ENCODE results near the gene IRF9.

IRF9 gene

DNA sequence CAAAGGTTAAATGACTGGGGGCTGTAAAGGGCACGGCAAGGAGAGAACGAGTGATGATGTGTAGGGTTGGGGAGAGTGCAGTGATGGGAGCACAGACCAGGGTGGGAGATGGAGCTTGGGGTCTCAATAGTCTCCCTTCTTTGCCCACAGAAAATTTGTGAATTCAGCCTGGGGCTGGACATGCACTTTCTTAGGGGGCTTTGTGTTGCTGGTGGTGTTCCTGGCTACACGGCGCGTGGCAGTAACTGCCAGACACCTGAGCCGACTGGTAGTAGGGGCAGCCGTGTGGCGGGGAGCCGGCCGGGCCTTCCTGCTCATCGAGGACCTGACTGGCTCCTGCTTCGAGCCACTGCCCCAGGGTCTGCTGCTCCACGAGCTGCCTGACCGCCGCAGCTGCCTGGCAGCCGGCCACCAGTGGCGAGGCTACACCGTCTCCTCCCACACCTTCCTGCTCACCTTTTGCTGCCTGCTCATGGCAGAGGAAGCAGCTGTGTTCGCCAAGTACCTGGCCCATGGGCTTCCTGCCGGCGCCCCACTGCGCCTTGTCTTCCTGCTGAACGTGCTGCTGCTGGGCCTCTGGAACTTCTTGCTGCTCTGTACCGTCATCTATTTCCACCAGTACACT lies 28.9 kb upstream of the IRF9 start:
- no peak for DNase-seq (ENCODE audit: low read depth, low spot score)

DNA sequence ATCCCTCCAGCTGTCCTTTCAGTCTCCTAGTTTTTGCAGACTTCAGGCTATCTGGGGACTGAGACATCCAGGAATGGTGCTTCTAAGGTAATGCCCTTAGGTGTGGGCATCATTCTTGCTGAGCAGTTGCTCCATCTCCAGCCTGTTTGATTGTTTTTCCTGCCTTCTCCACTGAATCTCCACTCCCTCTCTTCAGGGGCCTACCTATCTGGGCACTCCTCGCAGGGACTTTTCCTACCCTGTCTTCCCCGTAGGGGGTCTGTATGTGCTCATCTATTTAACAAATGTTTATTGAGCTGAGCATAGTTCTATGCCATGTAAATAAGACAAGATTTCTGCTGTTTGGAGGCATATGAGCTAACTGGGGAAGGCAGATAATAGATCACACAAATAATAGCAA lies 28.1 kb upstream of the IRF9 start:
- DNase-seq (ENCODE audit: low read depth, low spot score) = no peak

DNA sequence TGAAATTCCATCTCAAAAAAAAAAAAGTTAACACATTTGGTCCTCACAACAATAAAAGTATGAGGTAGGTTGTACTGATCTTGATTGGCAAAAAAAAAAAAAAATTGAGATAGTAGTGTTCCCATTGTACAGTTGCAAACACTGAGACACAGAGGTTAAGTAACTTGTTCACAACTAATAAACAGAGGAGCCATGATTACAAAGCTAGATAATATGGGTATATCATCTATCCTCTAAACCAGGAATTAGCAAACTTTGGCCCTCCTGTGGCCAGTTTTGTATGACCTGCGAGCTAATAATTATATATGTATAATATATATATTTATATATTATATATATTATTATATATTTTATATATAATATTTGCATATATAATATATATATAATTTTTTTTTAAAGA lies 27.3 kb upstream of the IRF9 start:
- no peak for DNase-seq (ENCODE audit: low read depth, low spot score)

DNA sequence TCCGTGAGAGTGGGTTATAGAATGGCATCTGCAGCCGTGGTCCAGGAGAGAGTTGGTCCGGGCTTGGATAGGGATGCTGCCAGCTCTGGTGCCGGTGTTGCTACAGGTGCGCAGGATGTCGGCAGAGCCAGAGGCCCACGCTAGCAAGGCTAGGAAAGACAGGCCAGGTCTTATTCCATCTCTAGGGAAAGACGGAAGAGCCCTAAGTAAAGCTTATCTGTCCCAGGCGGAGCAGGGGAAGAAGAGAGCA lies 25.6 kb upstream of the IRF9 start:
- DNase-seq (ENCODE audit: low read depth, low spot score) = no peak

DNA sequence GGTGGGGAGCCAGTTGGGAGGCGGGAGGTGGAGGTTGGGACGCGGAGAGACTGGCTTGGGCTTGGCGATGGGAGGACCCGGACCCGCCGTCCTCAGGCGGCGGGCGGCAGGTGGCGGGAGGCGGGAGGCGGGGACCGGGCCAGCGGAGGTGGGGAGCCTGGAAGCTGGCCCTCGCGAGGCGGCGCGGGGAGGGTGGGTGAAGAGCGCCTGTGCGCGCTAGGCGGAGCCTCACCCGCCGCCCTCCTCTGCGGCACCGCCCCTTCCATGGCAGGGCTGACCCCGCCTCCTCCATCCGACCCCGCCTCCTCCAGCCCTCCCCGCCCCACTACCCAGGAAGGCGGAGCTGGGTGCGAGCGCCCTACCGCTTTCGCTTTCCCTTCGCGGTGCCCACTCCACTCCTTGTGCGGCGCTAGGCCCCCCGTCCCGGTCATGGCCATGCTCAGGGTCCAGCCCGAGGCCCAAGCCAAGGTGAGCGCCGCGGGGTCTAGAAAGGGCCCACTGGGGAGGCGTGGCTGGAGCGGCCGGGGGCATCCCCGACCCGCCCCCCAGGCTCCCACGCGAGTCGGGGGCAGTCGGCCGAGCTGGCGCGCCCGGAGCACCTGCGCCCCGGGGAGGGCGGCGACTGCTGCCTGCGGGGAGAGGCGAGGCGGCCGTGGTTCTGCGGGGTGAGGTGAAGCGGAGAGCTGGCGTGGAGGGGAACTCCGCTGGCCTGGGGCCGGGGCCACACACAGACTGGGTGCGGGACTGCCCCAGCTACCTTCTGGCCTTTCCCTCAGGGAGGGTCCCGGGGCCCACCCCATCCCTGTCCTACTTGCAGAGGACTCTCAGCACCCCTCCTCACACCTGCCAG lies 25.0 kb upstream of the IRF9 start, which contains the start of gene PSME1:
PSME1 (plus strand) TSS at position 361 of the 850 bp plus-strand sequence; CDS start at position 430, 69 bp downstream.
- peak; percentile 81 for DNase-seq (ENCODE audit: low read depth, low spot score)

DNA sequence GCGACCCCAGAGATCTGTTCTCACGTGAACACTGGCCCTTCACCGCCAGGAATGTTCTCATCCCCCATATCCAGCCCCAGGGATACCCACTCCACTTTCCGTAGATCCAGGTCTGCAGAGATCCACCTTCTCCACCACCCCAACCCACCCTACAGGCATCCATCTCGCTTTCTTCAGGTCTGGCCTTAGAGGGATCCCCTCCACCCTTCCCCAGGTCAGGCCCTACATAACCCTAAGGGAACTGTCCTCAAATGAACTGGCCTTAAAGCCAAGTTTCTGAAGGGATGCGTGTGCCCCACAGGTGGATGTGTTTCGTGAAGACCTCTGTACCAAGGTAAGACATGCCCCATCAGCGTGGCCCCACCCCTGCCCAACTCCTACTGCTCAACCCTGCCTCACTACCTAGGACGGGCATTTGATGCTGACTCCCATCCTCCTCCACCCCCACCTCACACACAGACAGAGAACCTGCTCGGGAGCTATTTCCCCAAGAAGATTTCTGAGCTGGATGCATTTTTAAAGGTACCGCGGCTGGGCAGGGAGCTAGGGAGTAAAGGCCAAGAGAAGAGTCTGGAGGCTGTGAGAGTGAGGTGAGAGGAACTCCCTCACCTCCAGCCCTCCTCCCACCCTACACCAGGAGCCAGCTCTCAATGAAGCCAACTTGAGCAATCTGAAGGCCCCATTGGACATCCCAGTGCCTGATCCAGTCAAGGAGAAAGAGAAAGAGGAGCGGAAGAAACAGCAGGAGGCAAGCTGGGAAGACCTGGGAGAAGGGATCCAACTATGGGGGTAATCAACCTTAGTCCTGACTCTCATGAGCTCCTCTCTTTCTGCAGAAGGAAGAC lies 24.2 kb upstream of the IRF9 start:
- DNase-seq (ENCODE audit: low read depth, low spot score) = no peak

DNA sequence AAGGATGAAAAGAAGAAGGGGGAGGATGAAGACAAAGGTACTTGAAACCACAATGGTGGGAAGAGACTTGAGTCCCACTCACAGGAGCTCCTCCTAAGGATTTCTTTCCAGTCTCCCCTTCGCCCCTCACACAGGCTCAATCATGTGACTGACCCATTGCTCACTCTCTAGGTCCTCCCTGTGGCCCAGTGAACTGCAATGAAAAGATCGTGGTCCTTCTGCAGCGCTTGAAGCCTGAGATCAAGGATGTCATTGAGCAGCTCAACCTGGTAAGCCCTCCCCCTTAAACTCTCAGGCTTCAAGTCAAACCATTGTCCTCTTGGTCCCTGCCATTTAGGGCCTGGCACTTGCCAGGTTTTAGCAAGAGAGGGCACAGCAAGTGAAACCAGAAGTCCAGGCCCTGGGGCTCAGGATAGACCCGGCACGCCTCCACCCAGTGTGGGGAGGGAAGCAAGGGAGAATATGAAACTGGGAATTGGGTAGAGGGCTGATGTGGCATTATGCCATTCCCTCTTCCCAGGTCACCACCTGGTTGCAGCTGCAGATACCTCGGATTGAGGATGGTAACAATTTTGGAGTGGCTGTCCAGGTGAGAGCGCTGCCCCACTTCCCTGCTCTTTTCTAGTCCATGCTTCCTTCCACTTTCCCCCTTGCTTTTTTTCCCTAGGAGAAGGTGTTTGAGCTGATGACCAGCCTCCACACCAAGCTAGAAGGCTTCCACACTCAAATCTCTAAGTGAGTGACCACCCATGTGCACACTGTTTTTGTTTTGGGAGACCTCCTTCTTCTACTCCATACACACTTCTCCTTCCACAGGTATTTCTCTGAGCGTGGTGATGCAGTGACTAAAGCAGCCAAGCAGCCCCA lies 23.3 kb upstream of the IRF9 start:
- no peak for DNase-seq (ENCODE audit: low read depth, low spot score)

DNA sequence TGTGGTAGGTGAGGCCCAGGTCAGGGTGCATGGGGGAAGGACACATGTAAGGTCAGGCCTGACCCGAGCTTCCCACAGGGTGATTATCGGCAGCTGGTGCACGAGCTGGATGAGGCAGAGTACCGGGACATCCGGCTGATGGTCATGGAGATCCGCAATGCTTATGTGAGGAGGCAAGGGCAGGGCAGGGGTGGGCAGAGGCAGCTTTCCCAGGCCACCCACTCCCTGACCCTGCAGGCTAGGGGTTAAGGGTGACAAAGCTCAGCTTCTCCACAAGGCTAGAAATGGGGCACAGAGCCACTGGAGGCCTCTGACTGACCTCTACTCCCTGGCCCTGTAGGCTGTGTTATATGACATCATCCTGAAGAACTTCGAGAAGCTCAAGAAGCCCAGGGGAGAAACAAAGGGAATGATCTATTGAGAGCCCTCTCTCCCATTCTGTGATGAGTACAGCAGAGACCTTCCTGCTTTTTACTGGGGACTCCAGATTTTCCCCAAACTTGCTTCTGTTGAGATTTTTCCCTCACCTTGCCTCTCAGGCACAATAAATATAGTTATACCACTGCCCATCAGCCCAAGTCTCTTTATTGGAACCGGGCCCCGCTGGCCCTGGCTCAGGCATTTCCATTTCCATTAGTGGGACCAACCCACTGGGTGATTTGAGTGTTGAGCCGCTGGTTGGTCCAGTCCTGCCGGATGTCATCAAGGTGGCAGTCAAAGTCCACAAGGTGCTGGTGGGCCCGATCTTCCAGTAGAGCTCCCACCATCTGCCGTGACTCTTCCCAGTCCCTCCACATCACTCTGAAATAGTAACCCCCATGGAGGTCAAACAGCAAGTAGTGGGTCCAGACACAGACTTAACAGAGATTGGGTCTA lies 22.4 kb upstream of the IRF9 start:
- DNase-seq (ENCODE audit: low read depth, low spot score) = no peak

DNA sequence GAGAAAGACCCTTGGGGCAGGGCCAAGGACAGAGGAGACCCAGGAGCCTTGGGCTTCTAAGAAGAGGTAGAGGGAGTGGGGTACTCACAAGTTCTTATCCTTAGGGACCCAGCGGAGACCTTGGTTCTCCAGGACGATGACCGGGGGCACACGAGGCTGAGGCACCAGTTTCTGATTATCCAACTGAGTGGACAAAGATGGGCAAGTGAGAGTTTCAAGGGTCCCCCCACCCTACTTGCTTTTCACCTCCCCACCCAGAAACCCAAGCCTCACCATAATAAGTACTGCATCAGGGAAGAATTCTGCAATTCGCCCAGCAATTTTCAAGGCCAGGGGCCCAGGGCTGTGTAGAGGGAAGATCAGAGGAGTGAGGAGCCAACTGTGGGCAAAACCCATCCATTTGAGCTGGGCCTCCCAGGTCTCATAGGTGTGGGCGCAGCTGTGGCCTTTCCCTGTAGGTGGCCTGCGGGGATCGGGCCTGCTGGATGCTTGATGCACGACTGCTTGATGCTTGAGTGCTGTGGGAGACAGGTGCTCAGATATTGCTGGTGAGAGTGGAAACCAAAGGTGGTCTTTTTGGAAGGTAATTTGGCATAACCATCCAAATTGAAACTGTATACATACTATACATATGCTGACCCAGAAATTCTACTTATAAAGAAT lies 21.7 kb upstream of the IRF9 start:
- no peak for DNase-seq (ENCODE audit: low read depth, low spot score)

DNA sequence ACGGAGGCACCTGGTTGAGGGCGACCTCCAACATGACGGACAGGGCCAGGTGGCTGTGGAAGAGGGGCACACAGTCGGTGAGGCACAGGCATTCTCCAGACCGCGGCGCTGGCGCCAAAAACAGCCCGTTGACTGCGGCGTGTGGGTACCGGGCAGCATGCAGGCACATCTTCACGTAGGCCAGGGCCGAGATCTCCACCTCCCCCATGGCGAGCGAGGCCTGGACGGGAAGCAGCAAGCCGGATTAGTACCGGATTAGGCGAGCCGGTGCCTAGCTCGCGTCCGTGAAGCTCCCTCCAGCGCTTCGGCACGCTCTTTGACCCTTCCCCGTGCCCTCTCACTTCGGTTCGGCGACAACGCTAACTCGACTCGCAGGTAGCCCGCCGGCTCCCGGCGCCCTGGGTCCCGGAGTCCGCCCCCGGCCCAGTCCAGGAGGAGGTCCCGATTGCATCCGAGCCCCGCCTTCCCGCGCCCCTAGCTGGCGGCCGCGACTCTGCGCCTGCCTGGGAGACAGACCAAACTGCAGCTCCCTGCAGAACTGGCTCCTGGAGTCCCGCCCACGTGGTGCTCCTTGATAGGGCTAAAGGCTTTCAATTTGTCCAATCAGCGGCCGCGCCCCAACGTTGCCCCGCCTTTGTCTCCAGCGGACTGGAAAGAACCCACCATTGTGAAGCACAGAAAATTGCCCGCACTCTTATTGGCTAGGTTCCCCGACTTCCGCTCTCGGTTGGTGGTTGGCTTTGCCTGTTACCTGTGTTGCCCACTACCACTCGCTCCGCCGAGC lies 19.8 kb upstream of the IRF9 start, which contains the start of gene EMC9:
EMC9 (minus strand) TSS at position 495 of the 784 bp plus-strand sequence; CDS start at position 208, 287 bp downstream.
- DNase-seq (ENCODE audit: low read depth, low spot score) = peak; percentile 99

DNA sequence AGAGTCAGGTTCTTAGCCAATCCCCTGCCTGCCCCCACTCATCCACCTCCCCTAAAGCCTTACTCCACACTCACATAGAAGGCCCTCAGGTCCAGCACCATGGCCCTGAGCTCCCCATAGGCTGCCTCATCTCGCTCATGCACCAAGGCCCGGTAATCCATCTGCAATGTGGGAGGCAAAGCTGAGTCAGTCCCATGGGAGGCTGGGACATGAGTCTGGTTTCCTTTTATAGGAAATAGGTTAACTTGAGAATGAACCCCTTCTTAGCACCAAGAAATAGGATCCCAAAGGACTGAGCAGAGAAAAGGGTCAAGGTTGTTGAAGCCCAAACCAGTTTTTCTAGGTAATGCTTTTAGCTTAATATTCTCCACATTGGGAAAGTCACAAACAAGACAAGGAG lies 17.6 kb upstream of the IRF9 start:
- no peak for DNase-seq (ENCODE audit: low read depth, low spot score)

DNA sequence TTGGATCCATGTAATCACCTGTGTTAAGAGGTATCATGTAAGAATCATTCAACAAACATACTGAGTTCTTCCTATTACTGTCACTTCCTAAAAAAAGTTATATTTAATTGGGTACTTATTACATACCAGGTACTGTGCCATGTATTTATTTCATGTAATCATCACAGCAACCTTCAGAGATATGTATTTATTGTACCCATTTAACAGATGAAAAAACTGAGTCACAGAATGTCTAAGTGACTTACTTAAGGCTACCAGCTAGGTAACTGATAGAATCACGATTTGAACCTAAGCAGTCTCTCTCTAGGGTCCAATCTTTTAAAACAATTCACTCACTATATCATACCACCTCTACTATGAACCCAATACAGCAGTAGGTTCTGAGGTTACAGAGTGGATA lies 16.6 kb upstream of the IRF9 start:
- DNase-seq (ENCODE audit: low read depth, low spot score) = no peak

DNA sequence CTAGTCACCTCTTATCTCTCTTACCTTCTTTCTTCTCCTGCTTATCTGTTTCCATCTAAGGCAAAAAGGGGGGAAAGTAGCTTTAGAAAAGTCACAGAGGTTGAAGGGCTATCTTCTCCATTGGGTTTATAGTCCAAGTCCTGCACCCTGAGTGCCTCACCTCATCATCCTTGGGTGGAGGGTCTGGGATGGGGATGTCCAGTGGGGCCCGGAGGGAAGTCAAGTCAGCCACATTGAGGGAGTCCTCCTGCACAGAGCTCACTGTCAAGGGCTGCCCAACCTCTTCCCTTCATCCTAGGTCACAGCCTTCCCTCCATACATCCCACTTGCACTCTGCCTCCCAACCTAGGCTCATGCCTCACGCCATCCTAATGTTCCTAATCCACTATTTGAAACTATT lies 15.8 kb upstream of the IRF9 start:
- DNase-seq (ENCODE audit: low read depth, low spot score) = no peak

DNA sequence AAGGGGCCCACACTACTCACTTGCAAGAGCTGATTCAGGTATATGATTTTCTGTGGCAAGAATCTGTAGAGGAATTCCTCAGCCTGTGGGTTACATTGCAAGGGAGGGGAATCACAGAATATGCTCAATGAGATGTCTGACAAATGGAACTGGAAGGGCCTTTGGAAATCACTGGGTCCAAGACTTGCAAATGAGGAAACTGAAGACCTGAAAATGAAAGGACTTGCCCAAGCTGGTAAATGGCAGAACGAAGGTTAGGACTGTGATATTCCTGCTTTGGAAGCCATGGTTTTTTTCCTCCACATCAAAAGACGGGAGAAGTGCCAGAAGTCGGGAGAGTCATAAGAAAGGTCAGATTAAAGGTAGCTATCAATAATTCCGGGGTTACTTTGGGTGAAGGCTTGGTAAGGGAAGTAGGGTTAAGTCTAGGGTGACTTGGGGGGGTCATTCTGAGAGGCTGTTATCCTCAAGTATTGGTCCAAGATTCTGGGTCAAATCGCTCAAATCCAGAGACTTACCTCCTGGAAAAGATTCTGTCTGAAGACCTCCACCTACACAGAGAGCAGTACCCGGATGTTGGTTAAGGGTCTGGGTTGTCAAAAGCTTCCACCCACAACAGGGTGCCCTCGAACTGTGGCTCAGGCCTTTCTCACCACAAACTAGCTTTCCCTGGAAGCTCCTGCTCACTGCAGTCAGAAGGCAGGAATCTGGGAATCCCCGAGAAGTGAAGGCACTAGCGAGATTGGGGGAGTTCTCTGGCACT lies 15.2 kb upstream of the IRF9 start:
- DNase-seq (ENCODE audit: low read depth, low spot score) = no peak

DNA sequence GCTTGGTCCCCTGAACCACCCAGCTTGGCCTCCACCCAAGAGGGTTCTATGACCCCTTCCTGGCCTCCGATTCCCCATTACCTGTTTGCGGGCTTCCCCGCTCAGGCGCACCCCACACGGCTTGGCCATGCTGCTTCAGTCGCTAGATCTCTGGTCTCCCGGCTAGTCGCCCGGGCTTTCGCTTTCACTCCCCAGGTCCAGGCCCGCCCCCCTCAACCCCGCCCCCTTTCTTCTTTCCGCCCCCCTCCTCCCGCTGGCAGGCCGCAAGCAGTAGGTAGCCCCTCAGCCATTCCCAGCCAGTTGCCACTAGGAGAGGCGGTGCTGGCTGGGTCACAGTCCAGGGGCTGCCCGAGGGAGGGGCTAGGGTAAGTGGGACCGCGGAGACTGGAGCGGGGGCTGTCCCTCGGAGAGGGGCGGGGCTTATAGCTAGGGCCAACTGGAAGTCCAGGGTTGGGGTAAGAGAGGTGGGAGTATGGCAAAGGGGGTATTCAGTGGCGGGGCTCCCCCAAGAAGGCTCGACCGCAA lies 14.6 kb upstream of the IRF9 start, which contains the start of gene PSME2:
PSME2 (minus strand) TSS at position 158 of the 525 bp plus-strand sequence; CDS start at position 129, 29 bp downstream.
- DNase-seq (ENCODE audit: low read depth, low spot score) = peak; percentile 72

DNA sequence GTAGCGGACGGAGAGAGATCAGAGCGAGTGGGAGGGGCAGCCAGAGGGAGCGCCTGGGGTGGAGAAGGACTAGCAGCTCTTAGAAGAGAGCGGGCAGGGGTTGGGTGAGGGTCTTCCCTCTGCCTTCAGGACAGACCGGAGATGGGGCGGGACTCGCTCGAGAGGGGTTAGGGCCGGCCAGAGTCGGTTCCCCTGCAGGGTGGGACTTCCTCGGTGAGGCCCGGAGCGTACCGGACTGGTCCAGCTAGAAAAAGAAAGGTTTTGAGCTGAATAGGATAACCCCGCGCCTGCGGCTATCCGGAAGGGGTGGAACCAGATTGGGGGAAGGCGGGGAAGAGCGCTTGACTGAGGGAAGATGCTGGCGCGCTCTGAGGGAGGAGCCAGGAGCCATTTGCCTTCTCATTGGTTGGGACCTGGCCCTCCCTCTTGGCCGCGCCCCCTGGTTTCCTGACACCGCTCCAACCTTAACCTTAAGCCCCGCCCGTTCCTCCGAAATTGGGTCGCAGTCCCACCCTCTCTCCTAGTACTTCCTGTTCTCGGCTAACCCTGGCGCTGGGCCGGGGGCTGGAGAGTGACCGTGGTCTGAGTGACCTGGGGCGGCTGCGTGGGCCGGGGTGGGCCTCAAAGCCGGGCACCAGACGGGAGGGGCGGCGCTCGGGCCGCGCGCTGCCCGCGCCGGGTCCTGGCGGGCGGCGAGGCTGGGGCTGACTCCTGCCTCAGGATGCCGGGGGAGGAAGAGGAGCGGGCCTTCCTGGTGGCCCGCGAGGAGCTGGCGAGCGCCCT lies 13.9 kb upstream of the IRF9 start, which contains the start of gene RNF31:
RNF31 (plus strand) TSS at position 521 of the 783 bp plus-strand sequence; CDS start at position 722, 201 bp downstream.
- DNase-seq (ENCODE audit: low read depth, low spot score) = peak; percentile 98

Measured in activated naive CD8-positive, alpha-beta T cell treated with anti-CD3 and anti-CD28 coated beads, Interleukin-2, amount 50 U/mL, for 16 hours (primary cell).